Ectodermal cell (in vitro differentiated cells): ENCODE results near the gene ARID2.

Experiments used
- H3K27ac ChIP-seq: 2 replicates; pipeline ENCODE4 v1.7.0; 2013; ENCODE audit warnings: mild to moderate bottlenecking, low read depth, low read length; ENCODE audit not compliant: insufficient read depth, poor library complexity, severe bottlenecking
- H3K27me3 ChIP-seq: 2 replicates; pipeline ENCODE4 v1.7.0; 2013; ENCODE audit warnings: mild to moderate bottlenecking, low read length; ENCODE audit not compliant: insufficient read depth, control insufficient read depth, poor library complexity, severe bottlenecking
- H3K36me3 ChIP-seq: one replicate; pipeline ENCODE4 v1.7.0; 2013; ENCODE audit warnings: low read length; ENCODE audit not compliant: control insufficient read depth, insufficient read depth
- H3K4me1 ChIP-seq: one replicate; pipeline ENCODE4 v1.7.0; 2013; ENCODE audit warnings: low read length; ENCODE audit not compliant: control insufficient read depth, insufficient read depth
- H3K4me3 ChIP-seq: 2 replicates; pipeline ENCODE4 v1.7.0; 2013; ENCODE audit warnings: low read depth, low read length, control low read depth; ENCODE audit not compliant: insufficient read depth
- H3K9me3 ChIP-seq: 2 replicates; pipeline ENCODE4 v1.7.0; 2013; ENCODE audit warnings: mild to moderate bottlenecking, low read length, moderate library complexity; ENCODE audit not compliant: control insufficient read depth
- WGBS, 2 experiments: methylation state at CpG; one replicate each; pipeline ENCODE4 v1.1.7; 2013; ENCODE audit warnings: missing lambda C conversion rate in 2 of 2; 5-methylcytosine and 5-hydroxymethylcytosine counted together

Gene ARID2

GRCh38 chr12:45701296-45701695 lies 28.2 kb upstream of the ARID2 start:
- Histone ChIP-seq H3K36me3 (no peaks in the 10 kb centered on the region), H3K27me3 (no peaks in the 10 kb centered on the region), H3K27ac (no peak overlapping the region), H3K4me3 (no peak overlapping the region), H3K4me1 (no peaks in the 10 kb centered on the region), H3K9me3 (no peaks in the 10 kb centered on the region)
- WGBS, 2 experiments = 67 to 72% methylated on average over 4 of the region's 4 CpGs

GRCh38 chr12:45703942-45704341 lies 25.6 kb upstream of the ARID2 start:
- Histone ChIP-seq H3K9me3 (no peaks in the 10 kb centered on the region), H3K27me3 (no peaks in the 10 kb centered on the region), H3K27ac (no peak overlapping the region), H3K36me3 (no peaks in the 10 kb centered on the region), H3K4me3 (no peak overlapping the region), H3K4me1 (no peaks in the 10 kb centered on the region)

- Histone ChIP-seq H3K27ac (no peak overlapping the region), H3K36me3 (no peaks in the 10 kb centered on the region), H3K9me3 (no peaks in the 10 kb centered on the region), H3K4me3 (no peak overlapping the region), H3K27me3 (no peaks in the 10 kb centered on the region), H3K4me1 (no peaks in the 10 kb centered on the region)
- 86 to 89% methylated on average over 2 of the region's 2 CpGs for WGBS, 2 experiments
These were observed 24.5 kb upstream of the ARID2 start for GRCh38 chr12:45704968-45705367.

- Histone ChIP-seq H3K36me3 (no peaks in the 10 kb centered on the region), H3K4me3 (no peak overlapping the region), H3K4me1 (no peaks in the 10 kb centered on the region), H3K9me3 (no peaks in the 10 kb centered on the region), H3K27ac (no peak overlapping the region), H3K27me3 (no peaks in the 10 kb centered on the region)
- 86 to 91% methylated on average over 2 of the region's 2 CpGs for WGBS, 2 experiments
These were observed 24.1 kb upstream of the ARID2 start for GRCh38 chr12:45705404-45705803.

- 80 to 86% methylated on average over 8 to 10 of the region's 10 CpGs for WGBS, 2 experiments
- H3K27me3 ChIP-seq = no peaks in the 10 kb centered on the region
- no peak overlapping the region for H3K4me3 ChIP-seq
- H3K9me3 ChIP-seq = no peaks in the 10 kb centered on the region
- H3K36me3 ChIP-seq = no peaks in the 10 kb centered on the region
- H3K27ac ChIP-seq = no peak overlapping the region
- no peaks in the 10 kb centered on the region for H3K4me1 ChIP-seq
These were observed 22.2 kb upstream of the ARID2 start for GRCh38 chr12:45707241-45707857.

GRCh38 chr12:45708363-45708762 lies 21.1 kb upstream of the ARID2 start:
- Histone ChIP-seq H3K36me3 (no peaks in the 10 kb centered on the region), H3K27me3 (no peaks in the 10 kb centered on the region), H3K4me1 (no peaks in the 10 kb centered on the region), H3K4me3 (no peak overlapping the region), H3K27ac (no peak overlapping the region), H3K9me3 (no peaks in the 10 kb centered on the region)

GRCh38 chr12:45708901-45709300 lies 20.6 kb upstream of the ARID2 start:
- H3K9me3 ChIP-seq = no peaks in the 10 kb centered on the region
- WGBS, 2 experiments = 71 to 84% methylated on average over 1 to 2 of the region's 2 CpGs
- H3K4me1 ChIP-seq = no peaks in the 10 kb centered on the region
- no peaks in the 10 kb centered on the region for H3K36me3 ChIP-seq
- no peak overlapping the region for H3K4me3 ChIP-seq
- no peak overlapping the region for H3K27ac ChIP-seq
- no peaks in the 10 kb centered on the region for H3K27me3 ChIP-seq

GRCh38 chr12:45712319-45712718 lies 17.2 kb upstream of the ARID2 start:
- no peaks in the 10 kb centered on the region for H3K36me3 ChIP-seq
- no peaks in the 10 kb centered on the region for H3K9me3 ChIP-seq
- WGBS, 2 experiments = 90 to 98% methylated on average over 4 of the region's 4 CpGs

GRCh38 chr12:45713078-45713477 lies 16.4 kb upstream of the ARID2 start:
- H3K4me1 ChIP-seq = no peaks in the 10 kb centered on the region
- H3K36me3 ChIP-seq = no peaks in the 10 kb centered on the region
- H3K27ac ChIP-seq = no peak overlapping the region
- 95 to 97% methylated on average over 2 of the region's 2 CpGs for WGBS, 2 experiments
- H3K9me3 ChIP-seq = no peaks in the 10 kb centered on the region
- no peak overlapping the region for H3K4me3 ChIP-seq
- H3K27me3 ChIP-seq = no peaks in the 10 kb centered on the region

More at GRCh38 chr12:45712319-45712718, 17.2 kb upstream of the ARID2 start:
- no peak overlapping the region for H3K4me3 ChIP-seq
- H3K27ac ChIP-seq = no peak overlapping the region
- H3K27me3 ChIP-seq = no peaks in the 10 kb centered on the region
- H3K4me1 ChIP-seq = no peaks in the 10 kb centered on the region

GRCh38 chr12:45718306-45718705 lies 11.2 kb upstream of the ARID2 start:
- H3K4me1 ChIP-seq = no peaks in the 10 kb centered on the region
- H3K4me3 ChIP-seq = no peak overlapping the region
- 93 to 94% methylated on average over 4 of the region's 4 CpGs for WGBS, 2 experiments
- H3K27ac ChIP-seq = no peak overlapping the region
- no peaks in the 10 kb centered on the region for H3K27me3 ChIP-seq
- no peaks in the 10 kb centered on the region for H3K36me3 ChIP-seq
- no peaks in the 10 kb centered on the region for H3K9me3 ChIP-seq

GRCh38 chr12:45720069-45720468 lies 9.4 kb upstream of the ARID2 start:
- H3K9me3 ChIP-seq = no peaks in the 10 kb centered on the region
- no peak overlapping the region for H3K27ac ChIP-seq
- no peaks in the 10 kb centered on the region for H3K4me1 ChIP-seq
- no peak overlapping the region for H3K4me3 ChIP-seq
- H3K36me3 ChIP-seq = no peaks in the 10 kb centered on the region
- 98 to 100% methylated on average over 1 to 2 of the region's 2 CpGs for WGBS, 2 experiments
- no peaks in the 10 kb centered on the region for H3K27me3 ChIP-seq
